ENCODE results near the gene CHURC1. TPM values are rescaled to one million over a fixed set of nuclear protein-coding genes. Genes with fewer than 3 reads are reported as not detected.

CHURC1 gene
- total RNA-seq, 2 donors from 2014 or later, result 29.1 to 43.2 TPM

GRCh38 chr14:64923015-64923414 lies 8.8 kb downstream of the CHURC1 start:
- no peak for TF ChIP-seq POLR2A (IDR thresholded peaks at IDR 0.05)
- no peak for TF ChIP-seq CTCF (IDR thresholded peaks at IDR 0.05)
- H3K4me3 ChIP-seq, result no peak overlapping the region
- no peaks in the 10 kb centered on the region for H3K27me3 ChIP-seq
- DNase-seq (no peak), ATAC-seq (no peak)
- peaks cover 0 to 5% of the 10 kb centered on the region in 2 donors for H3K36me3 ChIP-seq (replicated peaks in 1 of 2; ENCODE audit: insufficient read depth in 1 of 2, low read depth in 2 of 2)
- 82 to 84% methylated on average over 3 of the region's 3 CpGs for WGBS, 2 donors
- H3K9me3 ChIP-seq, result no peaks in the 10 kb centered on the region
- no peak overlapping the region for H3K27ac ChIP-seq
- H3K4me1 ChIP-seq, result peaks cover 7% of the 10 kb centered on the region
- intact Hi-C loops (cut with DNase I), result no loop called here

- no peak for TF ChIP-seq CTCF (IDR thresholded peaks at IDR 0.05)
- no peak for TF ChIP-seq POLR2A (IDR thresholded peaks at IDR 0.05)
- intact Hi-C loops (cut with DNase I), result no loop called here
- Histone ChIP-seq H3K4me1 (peaks cover 15% of the 10 kb centered on the region), H3K4me3 (no peak overlapping the region), H3K27me3 (no peaks in the 10 kb centered on the region), H3K36me3 (replicated peaks in 1 of 2; ENCODE audit: insufficient read depth in 1 of 2, low read depth in 2 of 2) (peaks cover 0 to 5% of the 10 kb centered on the region in 2 donors), H3K27ac (no peak overlapping the region), H3K9me3 (no peaks in the 10 kb centered on the region)
- 66 to 70% methylated on average over 4 of the region's 4 CpGs for WGBS, 2 donors
- no peak for DNase-seq
- ATAC-seq, result no peak
Observed at GRCh38 chr14:64926398-64926995, 12.2 kb downstream of the CHURC1 start.

- no peaks in the 10 kb centered on the region for H3K9me3 ChIP-seq
- ATAC-seq, result no peak
- DNase-seq, result no peak
- H3K4me3 ChIP-seq, result no peak overlapping the region
- intact Hi-C loops (cut with DNase I), result no loop called here
- H3K27ac ChIP-seq, result no peak overlapping the region
- TF ChIP-seq CTCF (IDR thresholded peaks at IDR 0.05), result no peak
- TF ChIP-seq POLR2A (IDR thresholded peaks at IDR 0.05), result no peak
- 92 to 93% methylated on average over 3 of the region's 3 CpGs for WGBS, 2 donors
- no peaks in the 10 kb centered on the region for H3K27me3 ChIP-seq
- H3K4me1 ChIP-seq, result peaks cover 15% of the 10 kb centered on the region
- peaks cover 0 to 6% of the 10 kb centered on the region in 2 donors for H3K36me3 ChIP-seq (replicated peaks in 1 of 2; ENCODE audit: insufficient read depth in 1 of 2, low read depth in 2 of 2)
Observed at GRCh38 chr14:64927031-64927430, 12.8 kb downstream of the CHURC1 start.

GRCh38 chr14:64928239-64929013 lies 14.2 kb downstream of the CHURC1 start:
- Histone ChIP-seq H3K27ac (no peak overlapping the region), H3K36me3 (replicated peaks in 1 of 2; ENCODE audit: insufficient read depth in 1 of 2, low read depth in 2 of 2) (peaks cover 0 to 8% of the 10 kb centered on the region in 2 donors), H3K4me3 (no peak overlapping the region), H3K4me1 (peaks cover 15% of the 10 kb centered on the region), H3K9me3 (no peaks in the 10 kb centered on the region), H3K27me3 (no peaks in the 10 kb centered on the region)
- 79 to 91% methylated on average over 7 of the region's 7 CpGs for WGBS, 2 donors
- intact Hi-C loops (cut with DNase I), result no loop called here
- DNase-seq (no peak), ATAC-seq (no peak)
- TF ChIP-seq POLR2A (IDR thresholded peaks at IDR 0.05) (no peak), CTCF (IDR thresholded peaks at IDR 0.05) (no peak)
